Posterior cingulate gyrus (tissue), 11 donors: ENCODE measurements around the gene DOCK8.
"Not testable (repeated sequence)": the region's sequence is repeated elsewhere in the genome, so short reads cannot be mapped to it uniquely, and the experiment has no call there.

Experiments used
- DNase-seq, 10 donors: peaks; one replicate each; pipeline versions ENCODE4 v3.0.0 to v3.0.0-alpha.2; 2020 to 2021; ENCODE audit warnings: mixed read lengths in 3 of 10
- intact Hi-C: fragments of 100-400 bp; cut with DNase I; formaldehyde crosslinking; loops from one replicate; pipeline ENCODE4 v1.15.1; 2023

The DOCK8 gene

DNA sequence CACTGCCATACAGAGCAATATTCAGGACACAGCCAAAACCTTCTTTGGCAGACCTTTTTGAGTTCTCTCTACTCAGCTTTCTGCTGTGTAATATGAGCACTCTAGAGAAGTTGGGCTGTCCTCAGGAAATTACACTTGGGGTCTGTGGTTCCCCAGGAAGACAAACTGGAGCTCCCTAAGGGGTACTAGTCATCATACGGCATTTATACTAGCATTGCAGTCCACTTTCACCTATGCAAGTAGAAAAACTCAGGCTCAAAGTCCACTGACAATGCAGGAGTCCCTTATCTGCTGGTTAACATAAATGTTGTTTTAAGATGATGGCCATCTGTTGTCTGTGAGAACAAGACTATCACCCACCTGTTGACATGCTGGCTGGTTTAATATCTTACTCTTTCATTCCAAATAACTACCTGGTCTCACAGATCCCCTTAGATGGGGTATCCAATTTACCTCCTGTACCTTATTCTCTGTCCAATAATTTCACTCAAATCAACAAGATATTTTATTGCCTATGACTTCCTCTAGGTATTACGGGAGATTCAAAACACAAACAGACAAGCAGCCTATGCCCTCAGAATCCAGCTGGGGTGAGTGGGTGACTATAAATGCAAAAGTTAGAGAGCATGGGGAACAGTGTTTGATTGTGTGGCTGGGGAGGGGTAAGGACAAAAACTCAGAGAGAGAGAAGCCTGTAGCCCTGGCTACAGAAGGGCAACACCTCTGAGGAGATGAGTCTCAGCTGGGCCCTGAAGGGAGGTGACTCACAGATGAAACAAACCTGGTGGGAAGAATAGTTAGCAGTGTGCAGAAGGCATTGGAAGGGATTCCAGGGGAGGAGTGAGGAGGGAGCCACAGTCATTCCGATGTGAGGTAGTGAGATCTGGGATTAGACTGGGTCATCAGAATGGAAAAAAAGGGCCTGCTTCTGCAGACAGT lies 10.2 kb downstream of the DOCK8 start:
- DNase-seq = no peak
- intact Hi-C loops = no loop called here

DNA sequence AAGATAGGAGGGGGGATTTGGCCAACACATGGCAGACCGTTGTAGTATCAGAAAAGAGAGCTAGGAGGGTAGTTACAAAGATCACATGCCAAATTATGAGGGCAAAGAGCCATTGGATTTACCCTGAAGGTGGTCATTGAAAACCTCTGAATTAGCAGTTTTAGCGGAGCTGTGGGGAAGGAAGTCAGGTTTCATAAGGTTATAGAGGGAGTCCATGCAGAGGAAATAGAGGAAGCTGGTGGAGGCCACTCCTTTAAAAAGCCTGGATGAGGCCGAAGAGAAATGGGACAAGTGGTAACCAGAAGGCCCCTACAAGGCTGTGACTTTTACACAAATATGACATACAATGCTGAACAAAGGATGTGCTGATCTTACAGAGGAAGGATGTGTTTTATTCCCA lies 13.2 kb downstream of the DOCK8 start:
- DNase-seq = no peak
- intact Hi-C loops = no loop called here

DNA sequence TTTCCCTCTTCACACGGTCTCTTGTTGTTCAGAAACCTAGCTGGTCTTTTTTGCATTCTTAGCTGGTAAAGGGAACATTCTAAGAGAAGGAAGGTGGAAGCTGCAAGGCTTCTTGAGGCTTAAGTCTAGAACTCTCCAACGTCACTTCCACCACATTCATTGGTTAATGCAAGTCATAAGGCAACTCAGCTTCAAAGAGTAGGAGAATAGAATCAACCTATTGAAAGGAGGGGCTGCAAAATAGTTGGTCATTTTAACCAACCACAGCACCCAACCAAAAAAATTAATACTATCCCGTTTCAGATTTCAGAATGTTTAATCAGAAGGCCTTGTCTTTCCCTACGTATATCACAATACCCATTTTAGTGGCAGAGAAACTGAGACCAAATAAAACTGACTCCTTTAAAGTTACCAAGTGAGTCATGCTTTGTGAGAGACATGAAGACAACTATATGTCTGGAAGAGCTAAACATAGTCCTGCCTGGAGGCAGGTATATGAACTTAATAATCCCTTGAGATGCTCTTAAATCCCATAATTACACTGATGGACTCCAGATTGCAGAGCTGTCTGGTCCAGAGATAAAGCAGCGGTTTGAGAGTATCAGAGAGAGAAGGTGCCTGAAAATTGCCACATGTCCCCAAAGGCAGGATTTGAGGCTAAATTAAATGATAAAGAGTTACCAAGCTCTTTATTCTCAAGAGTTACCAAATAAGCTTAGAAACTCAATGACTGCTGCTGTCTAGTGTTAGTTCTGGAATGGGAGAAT lies 14.4 kb downstream of the DOCK8 start:
- no peak for DNase-seq

DNA sequence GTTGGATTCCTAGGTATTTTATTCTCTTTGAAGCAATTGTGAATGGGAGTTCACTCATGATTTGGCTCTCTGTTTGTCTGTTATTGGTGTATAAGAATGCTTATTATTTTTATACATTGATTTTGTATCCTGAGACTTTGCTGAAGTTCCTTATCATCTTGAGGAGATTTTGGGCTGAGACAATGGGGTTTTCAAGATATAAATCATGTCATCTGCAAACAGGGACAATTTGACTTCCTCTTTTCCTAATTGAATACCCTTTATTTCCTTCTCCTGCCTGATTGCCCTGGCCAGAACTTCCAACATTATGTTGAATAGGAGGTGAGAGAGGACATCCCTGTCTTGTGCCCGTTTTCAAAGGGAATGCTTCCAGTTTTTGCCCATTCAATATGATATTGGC lies 17.0 kb downstream of the DOCK8 start:
- intact Hi-C loops = not testable (repeated sequence)

More for the DNA sequence above, 14.4 kb downstream of the DOCK8 start:
- intact Hi-C loops = no loop called here

DNA sequence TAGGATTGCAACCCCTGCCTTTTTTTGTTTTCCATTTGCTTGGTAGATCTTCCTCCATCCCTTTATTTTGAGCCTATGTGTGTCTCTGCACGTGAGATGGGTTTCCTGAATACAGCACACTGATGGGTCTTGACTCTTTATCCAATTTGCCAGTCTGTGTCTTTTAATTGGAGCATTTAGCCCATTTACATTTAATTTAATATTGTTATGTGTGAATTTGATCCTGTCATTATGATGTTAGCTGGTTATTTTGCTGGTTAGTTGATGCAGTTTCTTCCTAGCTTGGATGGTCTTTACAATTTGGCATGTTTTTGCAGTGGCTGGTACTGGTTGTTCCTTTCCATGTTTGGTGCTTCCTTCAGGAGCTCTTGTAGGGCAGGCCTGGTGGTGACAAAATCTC lies 19.0 kb downstream of the DOCK8 start:
- intact Hi-C loops, DNase-seq: not testable (repeated sequence)

More for the DNA sequence above, 17.0 kb downstream of the DOCK8 start:
- DNase-seq = not testable (repeated sequence)

DNA sequence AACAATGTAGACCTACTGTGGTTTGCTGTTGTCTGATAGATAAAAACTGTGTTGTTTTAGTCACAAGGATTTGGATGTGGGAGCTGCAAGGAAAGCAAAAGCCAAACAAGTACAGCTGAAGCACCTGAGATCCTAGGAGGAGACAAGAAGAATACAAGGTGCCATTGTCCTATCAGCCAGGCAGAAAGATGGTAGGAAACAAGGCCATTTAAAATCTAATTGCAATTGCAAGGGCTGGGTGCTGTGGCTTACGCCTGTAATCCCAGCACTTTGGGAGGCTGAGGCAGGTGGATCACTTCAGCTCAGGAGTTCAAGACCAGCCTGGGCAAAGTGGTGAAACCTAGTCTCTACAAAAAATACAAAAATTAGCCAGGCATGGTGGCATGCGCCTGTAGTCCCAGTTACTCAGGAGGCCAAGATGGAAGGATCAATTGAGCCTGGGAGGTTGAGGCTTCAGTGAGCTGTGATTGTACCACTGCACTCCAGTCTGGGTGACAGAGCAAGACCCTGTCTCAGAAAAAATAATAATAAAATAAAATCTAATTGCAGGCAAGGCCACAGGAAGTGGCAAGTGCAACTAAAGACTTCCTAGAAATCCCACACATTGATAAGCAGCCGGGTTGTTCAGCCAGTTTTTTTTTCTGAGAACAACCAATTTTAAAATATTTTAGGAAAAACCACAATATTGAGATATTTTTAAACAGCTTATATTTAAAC lies 22.6 kb downstream of the DOCK8 start:
- DNase-seq = no peak
- intact Hi-C loops = no loop called here

DNA sequence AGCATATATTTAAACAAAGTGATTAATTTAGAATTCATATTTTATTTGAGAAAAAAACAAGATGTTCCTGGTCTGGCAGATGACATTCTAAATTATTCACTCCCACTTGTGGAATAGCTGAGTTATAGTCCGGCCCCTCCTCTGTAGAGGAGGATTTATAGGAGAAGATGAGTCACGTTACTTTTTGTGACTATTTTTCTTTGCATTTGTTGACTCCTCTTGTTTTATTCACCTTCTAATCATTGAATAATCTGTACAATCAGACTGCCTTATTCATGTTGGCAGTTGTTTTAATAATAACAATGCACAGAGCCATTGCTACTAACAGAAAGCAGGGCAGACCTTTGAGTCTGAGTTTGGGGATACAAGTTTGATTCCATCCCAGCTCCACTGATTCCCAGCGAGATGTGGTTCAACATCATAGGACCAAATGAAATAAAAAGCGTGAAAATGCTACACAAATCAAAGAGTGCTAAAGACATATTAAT lies 23.2 kb downstream of the DOCK8 start:
- intact Hi-C loops = no loop called here
- no peak for DNase-seq

DNA sequence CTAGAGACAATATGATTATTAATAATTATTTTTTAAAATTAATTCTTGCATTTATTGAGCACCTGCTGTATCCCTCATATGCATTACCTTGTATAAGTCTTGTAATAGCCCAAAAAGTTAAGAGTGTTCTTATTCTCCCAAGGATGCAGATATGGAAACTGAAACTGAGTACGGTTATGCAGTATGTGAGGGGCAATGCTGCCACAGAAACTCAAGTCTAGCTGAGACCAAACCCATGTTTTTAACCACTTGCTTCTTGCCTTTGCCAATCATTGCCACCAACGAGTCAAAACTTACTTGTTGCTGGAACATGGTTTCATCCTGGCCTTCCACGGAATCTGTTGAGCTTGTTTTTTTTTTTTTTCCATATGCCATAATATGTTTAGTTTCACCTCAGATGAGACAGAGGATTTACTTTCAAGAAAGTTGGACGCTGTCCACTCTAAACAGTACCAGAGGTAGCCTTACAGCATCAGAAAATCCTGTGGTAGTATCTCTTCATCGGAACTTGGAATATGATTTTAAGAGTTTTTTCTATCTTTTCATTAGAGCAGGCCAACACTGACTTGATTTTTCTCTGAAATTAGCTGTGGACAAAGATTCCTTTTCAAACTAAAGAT lies 27.9 kb downstream of the DOCK8 start:
- intact Hi-C loops = no loop called here
- no peak for DNase-seq

DNA sequence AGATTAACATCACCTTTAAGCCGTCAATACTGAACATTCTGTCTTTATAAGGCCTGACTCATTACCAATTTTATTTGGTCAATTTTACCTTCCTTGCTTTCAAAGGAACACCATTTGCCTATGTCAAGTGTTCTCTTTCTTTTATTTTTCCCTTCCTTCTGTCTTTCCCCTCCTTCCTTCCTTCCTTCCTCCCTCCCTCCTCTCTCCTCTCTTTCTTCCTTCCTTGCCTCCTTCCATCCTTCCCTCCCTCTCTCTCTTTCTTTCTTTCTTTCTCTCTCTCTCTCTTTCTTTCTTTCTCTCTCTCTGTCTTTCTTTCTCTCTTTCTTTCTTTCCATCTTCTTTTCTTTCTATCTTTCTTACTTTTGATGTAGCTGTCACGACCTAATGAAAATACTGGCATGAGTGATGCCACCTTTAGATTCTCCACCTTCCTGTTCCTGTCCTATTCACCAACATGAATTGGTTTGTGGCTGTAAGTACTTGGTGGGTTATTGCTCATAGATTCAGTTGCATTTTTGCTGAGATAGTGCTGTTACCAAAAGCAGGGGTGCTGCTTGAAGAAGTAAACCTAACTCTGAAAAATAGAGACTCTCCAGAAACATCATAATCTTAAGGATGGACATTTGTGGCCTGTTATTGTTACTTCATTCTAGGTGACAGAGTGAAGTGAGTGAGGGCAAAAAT lies 33.8 kb downstream of the DOCK8 start:
- no peak for DNase-seq

DNA sequence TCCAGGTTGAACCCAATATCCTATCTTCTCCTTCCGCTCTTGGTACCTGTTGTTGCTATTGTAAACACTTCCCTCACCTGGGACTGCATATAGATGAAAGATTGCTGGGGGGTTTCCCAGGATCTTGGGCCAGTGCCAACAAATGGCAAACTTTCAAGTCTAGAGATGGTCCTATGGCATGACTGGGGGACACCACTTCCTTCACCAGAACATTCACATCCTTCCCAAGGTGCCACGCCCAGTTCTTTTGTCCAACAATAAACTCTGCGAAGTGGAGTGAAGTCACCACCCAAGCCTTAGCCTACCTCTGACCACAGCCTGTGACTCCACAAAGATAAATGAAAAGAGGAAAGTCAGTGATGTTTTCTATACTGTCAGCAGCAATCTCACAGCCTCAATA lies 34.4 kb downstream of the DOCK8 start:
- intact Hi-C loops = no loop called here
- DNase-seq = no peak

More for the DNA sequence above, 33.8 kb downstream of the DOCK8 start:
- intact Hi-C loops = no loop called here

DNA sequence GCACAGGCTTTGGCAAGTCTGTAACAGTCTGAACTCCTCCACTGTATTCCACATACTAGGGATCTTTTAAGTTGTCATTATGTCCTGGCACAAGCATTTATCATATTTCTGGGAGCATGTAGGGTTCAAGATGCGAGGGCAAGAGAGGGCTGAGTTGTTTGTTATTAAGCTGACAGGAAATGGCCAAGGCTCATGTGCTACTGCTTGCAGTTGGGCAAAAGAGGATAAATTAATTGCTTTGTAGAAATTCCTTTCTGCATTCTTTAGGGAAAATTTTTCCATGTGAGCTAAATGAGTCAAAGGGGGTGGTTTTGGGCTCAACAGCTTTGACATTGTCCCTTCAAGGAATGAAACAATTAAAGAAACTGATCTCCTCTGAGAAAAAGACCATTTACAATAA lies 35.4 kb downstream of the DOCK8 start:
- DNase-seq = no peak
- intact Hi-C loops = no loop called here

DNA sequence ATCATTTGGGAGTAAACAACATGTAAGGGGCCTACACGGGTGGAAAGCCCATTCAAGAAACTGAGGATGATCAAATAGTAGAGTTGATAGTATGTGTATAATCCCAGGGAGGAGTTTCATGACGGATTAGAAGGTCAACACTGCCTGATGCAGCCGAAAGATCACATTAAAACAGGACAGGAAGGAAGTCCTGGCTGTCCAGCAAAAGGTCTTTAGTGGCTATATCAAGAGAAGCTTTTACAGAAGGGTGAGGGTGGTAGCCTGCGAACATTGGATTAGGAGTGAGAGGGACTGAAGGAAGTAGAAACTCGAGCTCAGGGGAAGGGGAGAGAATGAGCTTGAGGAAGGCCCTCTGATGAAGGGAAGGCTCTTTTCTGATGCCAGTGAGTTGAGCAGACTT lies 36.0 kb downstream of the DOCK8 start:
- intact Hi-C loops = no loop called here

DNA sequence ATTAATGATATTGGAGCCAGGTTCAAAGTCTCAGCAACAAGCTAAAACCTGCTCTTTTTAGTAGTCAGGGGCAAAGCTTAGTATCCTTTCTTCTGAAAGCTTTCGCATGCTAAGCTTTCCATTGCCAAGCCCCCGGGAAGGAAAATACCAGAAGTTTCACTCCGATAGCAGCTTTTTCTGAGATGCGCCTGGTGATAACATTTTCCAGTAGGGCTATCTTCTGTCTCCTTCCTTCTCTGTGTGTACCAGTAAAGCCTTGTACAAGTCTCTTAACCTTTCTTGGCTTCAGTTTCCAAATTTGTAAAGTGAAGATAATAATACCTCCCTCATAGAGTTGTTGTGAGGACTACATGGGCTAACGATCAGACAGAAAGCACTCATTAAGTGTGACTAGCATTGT lies 36.7 kb downstream of the DOCK8 start:
- intact Hi-C loops = no loop called here
- DNase-seq = no peak

More for the DNA sequence above, 36.0 kb downstream of the DOCK8 start:
- no peak for DNase-seq

DNA sequence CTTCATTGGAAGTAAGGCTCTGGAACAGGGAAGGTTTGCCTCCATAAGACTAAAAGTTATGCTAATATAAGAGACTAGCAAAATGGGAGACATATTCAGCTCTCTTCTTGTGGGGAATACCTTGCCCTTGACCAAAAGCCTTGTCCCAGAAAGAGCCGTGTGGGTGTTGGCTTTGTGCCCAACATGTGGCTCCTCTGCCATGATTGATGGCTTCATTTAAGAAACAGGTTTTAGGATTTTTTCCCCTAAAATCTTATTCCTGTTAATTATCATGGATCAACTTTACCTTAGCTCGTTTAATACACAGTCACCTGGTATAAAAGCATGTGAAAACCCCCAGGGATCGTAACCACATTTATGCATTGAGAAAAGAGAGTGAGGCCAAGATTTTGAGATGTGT lies 38.9 kb downstream of the DOCK8 start:
- DNase-seq = no peak
- intact Hi-C loops = no loop called here

DNA sequence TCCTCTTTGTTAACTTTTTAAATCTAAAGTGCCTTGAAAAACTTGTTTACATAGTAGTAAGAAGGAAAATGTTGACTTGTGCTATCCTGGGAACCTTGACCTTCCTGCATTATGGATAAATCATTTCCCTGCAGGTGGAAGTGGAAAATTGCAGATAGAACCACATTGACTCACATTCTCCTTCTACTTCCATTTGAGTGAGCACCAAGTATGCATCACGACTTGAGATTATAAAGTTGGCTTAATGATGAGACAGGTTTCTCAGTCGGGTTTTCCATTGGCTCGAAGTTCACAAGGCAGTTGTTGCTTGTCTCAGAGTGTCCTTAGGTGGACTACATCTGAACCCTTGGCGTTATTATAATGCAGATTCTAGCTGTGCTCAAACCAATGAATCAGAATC lies 39.9 kb downstream of the DOCK8 start:
- intact Hi-C loops = no loop called here
- DNase-seq = no peak

DNA sequence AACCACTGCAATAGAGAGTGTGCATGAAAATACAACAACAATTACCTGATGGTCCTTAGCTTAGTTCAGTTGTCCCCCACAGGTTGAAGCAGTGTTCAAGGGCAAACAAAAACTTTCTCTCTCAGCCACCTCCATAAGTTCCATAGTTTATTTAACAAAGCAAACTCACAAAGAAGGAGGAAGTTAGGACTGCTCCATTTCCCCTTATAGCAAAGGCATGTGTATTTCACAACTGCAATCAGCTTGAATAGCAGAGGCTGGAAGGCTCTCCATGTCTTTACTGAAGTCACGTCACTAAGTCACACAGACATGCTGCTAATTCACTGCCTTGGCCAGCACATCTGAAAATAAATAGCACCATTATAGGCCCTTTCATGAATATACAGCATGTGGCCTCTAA lies 43.3 kb downstream of the DOCK8 start:
- no peak for DNase-seq
- intact Hi-C loops = no loop called here

DNA sequence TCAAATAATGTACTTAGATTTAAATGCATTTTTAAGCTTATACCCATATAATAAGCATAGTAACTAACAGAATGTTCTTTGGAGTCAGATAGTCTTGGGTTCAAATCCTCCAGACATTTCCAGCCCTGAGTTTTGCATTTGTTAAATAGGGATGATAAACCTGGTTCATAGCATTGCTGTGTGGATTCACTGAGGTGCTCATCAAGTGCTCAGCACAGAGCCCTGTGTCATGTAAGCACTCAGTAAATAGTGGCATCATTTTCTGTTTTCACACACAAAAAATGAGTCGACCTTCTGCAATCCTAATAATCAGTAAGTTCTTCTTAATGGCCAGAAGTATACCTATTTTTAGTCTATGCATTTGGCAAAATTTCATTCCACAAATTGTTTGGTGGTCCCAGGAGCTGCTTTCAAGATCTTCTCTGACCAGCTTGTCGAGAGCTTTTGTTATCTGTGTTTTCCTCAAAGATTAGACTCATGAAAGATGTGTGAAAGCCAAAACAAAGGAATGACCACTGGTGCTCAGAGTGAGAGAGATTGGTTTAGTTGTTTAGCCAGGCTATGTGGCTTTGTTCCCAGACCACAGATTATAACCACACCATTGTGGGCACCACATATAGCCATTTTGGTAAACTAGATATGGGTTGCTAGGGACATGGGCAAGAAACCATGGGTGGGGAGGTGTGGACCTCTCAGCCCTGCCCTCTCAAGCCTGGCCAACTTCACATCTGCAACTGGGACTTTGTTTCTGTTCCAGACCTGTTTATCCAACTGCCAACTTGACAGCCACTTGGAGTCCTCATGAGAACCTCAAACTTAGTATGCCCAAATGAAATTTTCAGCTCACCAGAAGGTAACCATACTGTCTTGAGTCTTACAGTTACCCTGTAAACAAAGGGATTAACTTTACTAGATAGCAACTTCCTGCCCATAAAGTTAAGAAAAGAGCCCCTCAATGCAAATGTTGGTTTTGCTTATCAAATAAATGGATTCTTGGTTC lies 45.0 kb downstream of the DOCK8 start:
- intact Hi-C loops = no loop called here
- DNase-seq = no peak

DNA sequence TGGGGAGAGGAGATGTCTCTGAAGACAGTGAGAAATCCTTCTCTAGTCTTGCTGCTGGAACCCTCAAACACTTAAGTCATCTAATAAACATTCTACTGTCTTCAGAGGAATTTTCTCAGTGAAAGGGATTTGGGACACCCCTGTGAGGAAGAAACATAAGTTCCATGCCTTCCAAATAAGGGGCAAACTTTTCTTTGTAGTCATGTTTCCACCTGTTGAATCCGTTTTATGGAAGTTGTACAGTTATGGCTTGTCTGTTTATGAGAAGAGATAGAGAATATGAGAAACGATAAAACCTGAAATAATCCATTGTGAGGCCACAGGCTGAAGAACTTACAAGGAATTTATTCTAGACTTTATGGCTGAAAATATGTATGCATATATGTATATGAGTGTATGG lies 49.6 kb downstream of the DOCK8 start:
- DNase-seq = no peak
- intact Hi-C loops = no loop called here
